Measurements from ENCODE around the gene MGST1.

Gene MGST1

GRCh38 chr12:16330560-16330959, 16.9 kb upstream of the MGST1 start:
- no peak overlapping the region for H3K4me3 ChIP-seq (ENCODE audit: low read depth, low read length)
- TF ChIP-seq CTCF (IDR thresholded peaks at IDR 0.05; ENCODE audit: low read depth, low read length) = no peak

DNA sequence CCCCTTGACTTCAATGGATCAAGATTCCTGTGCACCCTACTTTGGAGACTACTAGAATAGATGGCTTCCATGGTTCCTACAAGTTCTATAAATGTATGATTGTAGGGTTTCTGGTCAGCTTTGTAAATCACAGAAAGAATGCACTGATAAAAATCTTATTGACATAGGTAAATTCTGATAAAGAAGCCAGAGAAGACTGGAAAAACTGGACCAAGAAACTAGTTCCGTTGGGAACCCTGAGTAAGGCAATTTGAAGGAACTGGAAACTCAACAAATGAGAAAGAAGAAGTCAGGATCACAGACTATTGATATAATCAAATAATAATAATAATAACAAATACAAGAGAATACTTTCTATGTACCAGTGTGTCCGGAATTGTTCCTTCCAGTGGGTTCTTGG, 15.4 kb upstream of the MGST1 start:
- TF ChIP-seq CTCF (IDR thresholded peaks at IDR 0.05; ENCODE audit: low read depth, low read length) = no peak
- H3K4me3 ChIP-seq (ENCODE audit: low read depth, low read length) = no peak overlapping the region

DNA sequence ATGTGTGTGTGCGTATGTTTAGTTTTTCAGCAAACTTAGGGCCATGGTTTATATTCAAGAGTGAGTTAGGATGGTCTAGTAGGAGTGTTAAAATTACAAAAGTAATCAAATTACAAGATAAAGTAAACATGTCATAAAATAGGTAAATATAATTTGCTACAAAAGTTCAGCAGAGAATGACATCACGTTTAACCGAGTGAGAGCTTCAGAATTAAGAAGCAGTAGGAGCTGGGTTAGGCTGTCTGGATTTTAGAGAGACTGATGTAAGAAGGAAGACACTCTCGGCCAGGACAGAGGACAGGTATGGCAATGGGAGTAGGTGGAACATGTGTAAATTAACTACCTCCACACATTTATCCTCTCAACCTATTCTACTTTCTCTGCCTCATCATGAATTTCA, 11.6 kb upstream of the MGST1 start:
- no peak for TF ChIP-seq CTCF (IDR thresholded peaks at IDR 0.05; ENCODE audit: low read depth, low read length)
- no peak overlapping the region for H3K4me3 ChIP-seq (ENCODE audit: low read depth, low read length)

- no peak for TF ChIP-seq CTCF (IDR thresholded peaks at IDR 0.05; ENCODE audit: low read depth, low read length)
- H3K4me3 ChIP-seq (ENCODE audit: low read depth, low read length) = no peak overlapping the region
Observed at GRCh38 chr12:16344269-16344668, 3.2 kb upstream of the MGST1 start.

DNA sequence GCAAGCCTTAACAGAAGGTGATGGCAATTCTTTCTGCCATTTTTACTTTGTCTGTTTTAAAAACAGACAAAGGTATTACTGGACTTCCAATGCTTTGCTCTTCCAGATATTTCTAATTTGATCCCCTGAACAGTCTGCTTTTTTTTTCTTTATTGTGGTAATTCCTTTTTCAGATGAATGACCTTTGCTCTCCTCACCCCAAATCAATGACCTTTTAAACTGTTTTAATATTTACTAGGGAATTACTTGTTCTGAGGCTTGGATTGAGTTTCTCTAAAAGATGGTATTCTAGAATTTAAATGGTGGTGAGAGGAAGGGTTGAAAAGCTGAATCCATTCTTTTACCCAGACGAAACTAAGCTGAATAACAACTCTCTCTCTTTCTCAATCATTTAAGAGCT, 2.3 kb upstream of the MGST1 start:
- TF ChIP-seq CTCF (IDR thresholded peaks at IDR 0.05; ENCODE audit: low read depth, low read length) = no peak

DNA sequence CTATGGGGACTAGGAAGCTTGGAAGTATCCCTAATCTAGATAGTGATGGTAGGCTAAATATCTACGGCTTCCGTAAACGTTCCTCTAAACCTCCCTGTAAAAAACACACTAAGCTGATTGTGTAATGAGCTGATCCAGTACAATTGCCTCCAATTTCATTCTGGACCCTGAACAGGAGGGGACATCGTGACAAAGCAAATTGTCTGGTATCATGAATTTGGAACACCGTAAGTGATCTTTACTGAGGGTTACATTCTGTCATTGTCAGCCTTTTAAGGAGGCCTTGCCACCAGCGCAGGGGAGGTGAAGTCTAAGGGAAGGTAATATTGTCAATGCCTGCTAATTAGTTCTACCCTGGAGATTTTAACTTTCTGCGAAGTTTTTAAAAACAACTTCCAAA, 487 bp upstream of the MGST1 start:
- TF ChIP-seq CTCF (IDR thresholded peaks at IDR 0.05; ENCODE audit: low read depth, low read length) = no peak
- peak overlapping the region; percentile 84 for H3K4me3 ChIP-seq (ENCODE audit: low read depth, low read length)

More for the DNA sequence above, 2.3 kb upstream of the MGST1 start:
- H3K4me3 ChIP-seq (ENCODE audit: low read depth, low read length) = no peak overlapping the region

DNA sequence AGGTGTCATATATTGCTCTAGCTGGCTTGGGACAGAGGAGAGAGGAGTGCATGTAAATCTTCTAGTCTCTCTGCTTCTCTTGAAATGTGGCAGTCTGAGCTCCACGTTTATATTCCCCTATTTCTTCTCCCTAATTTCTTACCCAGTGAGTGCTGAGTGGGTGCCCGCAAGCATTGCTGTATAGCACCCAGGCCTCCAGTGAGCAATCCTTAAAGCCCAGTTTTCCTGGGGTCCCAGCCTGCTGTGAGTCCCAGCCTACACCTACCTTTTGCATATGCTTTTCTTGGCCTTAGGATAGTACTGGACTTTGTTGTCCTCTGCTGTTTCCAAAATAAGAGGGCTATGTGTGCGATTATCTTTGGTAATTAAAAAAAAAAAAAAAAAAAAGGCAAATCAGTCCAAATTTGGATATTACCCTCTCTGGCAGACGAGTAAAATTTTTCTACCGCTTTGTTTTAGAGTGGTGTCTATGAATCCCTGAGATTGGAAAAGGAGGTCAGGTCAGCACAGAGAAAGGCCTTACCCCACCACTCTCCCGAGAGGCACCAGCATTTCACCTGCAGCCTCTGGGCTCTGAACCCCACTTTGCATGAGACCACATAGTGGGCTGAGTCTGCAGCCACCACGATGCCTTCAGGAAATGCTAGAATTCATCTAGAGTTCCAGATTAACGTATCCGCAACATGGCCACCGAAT, 1.1 kb downstream of the MGST1 start:
- H3K4me3 ChIP-seq (ENCODE audit: low read depth, low read length) = peak overlapping the region; percentile 84
- TF ChIP-seq CTCF (IDR thresholded peaks at IDR 0.05; ENCODE audit: low read depth, low read length) = no peak

All from WI38 (cell line).